Loucy (cell line): ENCODE results near the gene FTCD.

Source experiments
- H2AFZ ChIP-seq: fragments of 200-600 bp; sonication (generic); 2 replicates; pipeline ENCODE4 v1.6.0; 2016; ENCODE audit warnings: antibody characterized with exemption, mild to moderate bottlenecking, low read length, moderate library complexity
- H3F3A ChIP-seq: fragments of 200-600 bp; 2 replicates; pipeline ENCODE4 v1.6.0; 2016; ENCODE audit warnings: antibody characterized with exemption, low read depth, mild to moderate bottlenecking
- H3K27me3 ChIP-seq: fragments of 200-600 bp; sonication (generic); 2 replicates; pipeline ENCODE4 v1.6.1; 2014; ENCODE audit warnings: low read length, mild to moderate bottlenecking; ENCODE audit not compliant: insufficient read depth, poor library complexity, severe bottlenecking
- H3K36me3 ChIP-seq: fragments of 200-600 bp; sonication (generic); 2 replicates; pipeline ENCODE4 v1.6.1; 2016; ENCODE audit warnings: low read length; ENCODE audit not compliant: insufficient read depth
- H3K4me1 ChIP-seq: fragments of 200-600 bp; sonication (generic); 2 replicates; pipeline ENCODE4 v1.5.1; 2014; ENCODE audit warnings: low read length, mild to moderate bottlenecking; ENCODE audit not compliant: insufficient read depth, poor library complexity, severe bottlenecking
- H3K4me2 ChIP-seq: fragments of 200-600 bp; sonication (generic); 2 replicates; pipeline ENCODE4 v1.6.0; 2014; ENCODE audit warnings: antibody characterized with exemption, low read length, low read depth, mild to moderate bottlenecking; ENCODE audit not compliant: poor library complexity, severe bottlenecking
- H3K4me3 ChIP-seq: fragments of 200-600 bp; sonication (generic); 2 replicates; pipeline ENCODE4 v1.5.1; 2014; ENCODE audit warnings: low read length, mild to moderate bottlenecking, mixed read lengths; ENCODE audit not compliant: poor library complexity, severe bottlenecking
- H3K79me2 ChIP-seq: fragments of 200-600 bp; sonication (generic); 2 replicates; pipeline ENCODE4 v1.6.1; 2014; ENCODE audit warnings: low read length; ENCODE audit not compliant: insufficient read depth
- H3K9ac ChIP-seq: fragments of 200-600 bp; sonication (generic); 2 replicates; pipeline ENCODE4 v1.6.0; 2014; ENCODE audit warnings: mild to moderate bottlenecking, low read depth, low read length, moderate library complexity; ENCODE audit not compliant: poor library complexity, severe bottlenecking
- H3K9me2 ChIP-seq: fragments of 200-600 bp; sonication (generic); replicated peaks from 2 replicates; pipeline ENCODE4 v1.6.1; 2016; ENCODE audit warnings: low read depth, low read length, mixed read lengths
- H3K9me3 ChIP-seq: fragments of 200-600 bp; sonication (generic); 2 replicates; pipeline ENCODE4 v1.6.1; 2014; ENCODE audit warnings: mild to moderate bottlenecking, antibody characterized with exemption, low read length, low read depth; ENCODE audit not compliant: insufficient read depth
- H4K20me1 ChIP-seq: fragments of 200-600 bp; sonication (generic); 2 replicates; pipeline ENCODE4 v1.6.0; 2014; ENCODE audit warnings: antibody characterized with exemption, low read length, mild to moderate bottlenecking; ENCODE audit not compliant: insufficient read depth, poor library complexity, severe bottlenecking
- EZH2phosphoT487 ChIP-seq: fragments of 200-600 bp; IDR thresholded peaks from 2 replicates; pipeline ENCODE4 v1.6.1; 2018; ENCODE audit warnings: antibody characterized with exemption, mild to moderate bottlenecking, moderate library complexity, borderline replicate concordance
- TF ChIP-seq, protein P1 (sequence below): fragments of 200-600 bp; sonication (generic); conservative IDR thresholded peaks from 2 replicates; pipeline ENCODE4 v1.5.1; 2014; ENCODE audit warnings: mild to moderate bottlenecking, antibody characterized with exemption, low read length

The FTCD gene

DNA sequence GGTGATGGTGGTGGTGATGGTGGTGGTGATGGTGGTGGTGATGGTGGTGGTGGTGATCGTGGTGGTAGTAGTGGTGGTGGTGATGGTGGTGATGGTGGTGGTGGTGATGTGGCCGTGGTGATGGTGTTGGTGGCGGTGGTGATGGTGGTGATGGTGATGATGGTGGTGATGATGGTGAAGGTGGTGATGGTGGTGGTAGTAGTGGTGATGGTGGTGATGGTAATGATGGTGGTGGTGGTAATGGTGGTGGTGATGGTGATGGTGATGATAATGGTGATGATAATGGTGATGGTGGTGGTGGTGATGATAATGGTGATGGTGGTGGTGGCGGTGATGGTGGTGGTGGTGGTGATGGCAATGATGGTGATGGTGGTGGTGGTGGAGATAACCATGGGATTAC lies 64.3 kb downstream of the FTCD start:
- H3K36me3 ChIP-seq, result no peaks in the 10 kb centered on the region
- TF ChIP-seq, protein P1, sequence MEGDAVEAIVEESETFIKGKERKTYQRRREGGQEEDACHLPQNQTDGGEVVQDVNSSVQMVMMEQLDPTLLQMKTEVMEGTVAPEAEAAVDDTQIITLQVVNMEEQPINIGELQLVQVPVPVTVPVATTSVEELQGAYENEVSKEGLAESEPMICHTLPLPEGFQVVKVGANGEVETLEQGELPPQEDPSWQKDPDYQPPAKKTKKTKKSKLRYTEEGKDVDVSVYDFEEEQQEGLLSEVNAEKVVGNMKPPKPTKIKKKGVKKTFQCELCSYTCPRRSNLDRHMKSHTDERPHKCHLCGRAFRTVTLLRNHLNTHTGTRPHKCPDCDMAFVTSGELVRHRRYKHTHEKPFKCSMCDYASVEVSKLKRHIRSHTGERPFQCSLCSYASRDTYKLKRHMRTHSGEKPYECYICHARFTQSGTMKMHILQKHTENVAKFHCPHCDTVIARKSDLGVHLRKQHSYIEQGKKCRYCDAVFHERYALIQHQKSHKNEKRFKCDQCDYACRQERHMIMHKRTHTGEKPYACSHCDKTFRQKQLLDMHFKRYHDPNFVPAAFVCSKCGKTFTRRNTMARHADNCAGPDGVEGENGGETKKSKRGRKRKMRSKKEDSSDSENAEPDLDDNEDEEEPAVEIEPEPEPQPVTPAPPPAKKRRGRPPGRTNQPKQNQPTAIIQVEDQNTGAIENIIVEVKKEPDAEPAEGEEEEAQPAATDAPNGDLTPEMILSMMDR, result no peak
- no peak for TF ChIP-seq EZH2phosphoT487
- no peaks in the 10 kb centered on the region for H3F3A ChIP-seq
- no peaks in the 10 kb centered on the region for H4K20me1 ChIP-seq
- no peak overlapping the region for H2AFZ ChIP-seq
- H3K9me3 ChIP-seq, result peaks cover 30% of the 10 kb centered on the region; the same call in 1 of the 2 replicates
- no peaks in the 10 kb centered on the region for H3K9me2 ChIP-seq
- H3K4me2 ChIP-seq, result no peak overlapping the region
- H3K27me3 ChIP-seq, result no peaks in the 10 kb centered on the region
- no peak overlapping the region for H3K4me3 ChIP-seq
- H3K4me1 ChIP-seq, result no peaks in the 10 kb centered on the region
- no peak overlapping the region for H3K9ac ChIP-seq
- no peaks in the 10 kb centered on the region for H3K79me2 ChIP-seq

DNA sequence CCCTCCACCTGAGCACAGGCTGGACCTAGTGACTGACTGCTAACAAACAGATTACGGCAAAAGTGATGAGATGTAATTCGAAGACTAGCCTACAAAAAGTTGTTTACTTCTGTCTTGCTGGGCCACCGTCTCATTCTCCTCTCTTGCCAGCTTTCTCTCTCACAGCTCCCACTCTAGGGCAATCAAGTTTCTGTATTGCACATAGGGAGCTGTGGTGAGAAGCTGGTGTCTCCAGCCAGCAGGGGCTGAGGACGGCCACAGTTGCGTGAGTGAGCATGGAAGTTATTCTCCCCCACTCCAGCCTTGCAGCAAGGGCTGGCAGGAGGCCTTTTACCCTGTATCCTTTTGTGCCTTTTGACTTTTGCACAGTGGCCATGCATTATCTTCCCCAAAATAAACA lies 66.1 kb downstream of the FTCD start:
- H3K9me2 ChIP-seq, result no peaks in the 10 kb centered on the region
- no peak overlapping the region for H2AFZ ChIP-seq
- no peak overlapping the region for H3K4me2 ChIP-seq
- TF ChIP-seq, protein P1, result no peak
- TF ChIP-seq EZH2phosphoT487, result no peak
- peaks cover 31% of the 10 kb centered on the region; the same call in 1 of the 2 replicates for H3K9me3 ChIP-seq
- H3K27me3 ChIP-seq, result no peaks in the 10 kb centered on the region
- H4K20me1 ChIP-seq, result no peaks in the 10 kb centered on the region
- no peaks in the 10 kb centered on the region for H3K4me1 ChIP-seq
- no peaks in the 10 kb centered on the region for H3K79me2 ChIP-seq
- H3F3A ChIP-seq, result no peaks in the 10 kb centered on the region
- H3K36me3 ChIP-seq, result no peaks in the 10 kb centered on the region
- H3K9ac ChIP-seq, result no peak overlapping the region
- H3K4me3 ChIP-seq, result no peak overlapping the region

DNA sequence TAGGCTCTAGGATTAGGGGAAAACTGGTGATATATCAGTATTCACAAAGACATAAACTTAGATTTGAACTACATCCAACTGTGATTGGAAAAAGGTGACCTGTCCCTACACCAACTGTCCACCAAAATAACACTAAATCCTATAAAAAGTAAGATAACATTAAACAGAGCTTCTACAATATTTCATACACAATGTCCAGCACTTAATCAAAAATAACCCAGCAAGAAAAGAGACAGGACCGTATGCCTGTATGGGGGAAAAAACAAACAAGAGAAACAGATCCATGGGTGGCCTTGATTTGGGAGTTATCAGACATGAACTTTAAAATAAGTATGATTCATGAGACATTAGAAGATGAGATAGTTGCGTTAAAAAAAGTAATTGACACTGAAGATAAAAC lies 67.2 kb downstream of the FTCD start:
- no peak overlapping the region for H3K9ac ChIP-seq
- no peaks in the 10 kb centered on the region for H3K27me3 ChIP-seq
- H4K20me1 ChIP-seq, result no peaks in the 10 kb centered on the region
- H3F3A ChIP-seq, result no peaks in the 10 kb centered on the region
- no peaks in the 10 kb centered on the region for H3K4me1 ChIP-seq
- no peaks in the 10 kb centered on the region for H3K36me3 ChIP-seq
- no peak overlapping the region for H3K4me2 ChIP-seq
- H3K9me3 ChIP-seq, result peaks cover 40% of the 10 kb centered on the region; the same call in 1 of the 2 replicates
- no peak overlapping the region for H2AFZ ChIP-seq
- H3K9me2 ChIP-seq, result no peaks in the 10 kb centered on the region
- TF ChIP-seq, protein P1, result no peak
- TF ChIP-seq EZH2phosphoT487, result no peak
- no peak overlapping the region for H3K4me3 ChIP-seq
- H3K79me2 ChIP-seq, result no peaks in the 10 kb centered on the region
